Activated T-helper 9 cell treated with anti-CD3 and anti-CD28 coated beads, Interleukin-2, amount 50 U/mL, for 16 hours (primary cell): ENCODE results near the gene MPPED2.

Experiments
- DNase-seq: peaks from one replicate; pipeline ENCODE4 v3.0.0-alpha.2; 2020; ENCODE audit warnings: low read depth

Gene MPPED2

DNA sequence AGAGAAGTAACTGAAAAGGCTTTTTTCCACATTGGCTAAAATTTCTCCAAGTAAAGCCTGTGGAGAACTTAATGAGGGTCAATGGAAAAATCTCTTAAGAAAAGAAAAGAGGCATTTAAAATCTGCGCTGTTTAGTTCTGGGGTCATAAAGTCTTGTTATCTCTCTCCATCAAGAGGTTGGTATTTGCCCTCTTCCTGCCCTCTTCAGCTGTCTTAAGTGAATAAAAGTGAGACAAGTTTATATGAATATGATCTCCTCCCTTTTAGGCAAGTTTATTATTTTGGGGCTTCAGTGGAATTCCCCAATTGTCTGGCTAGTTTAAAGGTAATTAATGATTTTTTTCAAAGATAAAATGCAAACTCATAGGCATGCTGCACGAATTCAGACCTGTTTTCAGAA lies 173.6 kb downstream of the MPPED2 start:
- no peak for DNase-seq

DNA sequence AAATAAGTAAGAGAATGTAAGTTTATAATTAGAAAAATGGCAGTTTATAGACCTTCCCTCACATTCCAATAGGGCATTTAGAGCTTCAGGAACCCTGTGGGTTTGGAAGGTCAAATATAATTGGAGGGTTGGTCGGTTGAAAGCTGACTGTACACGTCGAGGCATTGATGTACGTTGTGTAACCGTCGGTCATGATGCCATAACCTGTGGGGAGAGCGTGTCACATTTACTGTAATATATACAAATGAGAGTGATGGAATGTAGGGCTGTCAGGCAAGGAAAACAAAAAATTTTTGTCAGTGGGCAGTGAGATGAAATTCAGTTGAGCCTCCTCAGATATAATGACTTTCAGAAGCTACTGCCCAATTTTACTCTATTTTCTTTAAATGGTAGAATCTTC lies 174.8 kb downstream of the MPPED2 start:
- no peak for DNase-seq

DNA sequence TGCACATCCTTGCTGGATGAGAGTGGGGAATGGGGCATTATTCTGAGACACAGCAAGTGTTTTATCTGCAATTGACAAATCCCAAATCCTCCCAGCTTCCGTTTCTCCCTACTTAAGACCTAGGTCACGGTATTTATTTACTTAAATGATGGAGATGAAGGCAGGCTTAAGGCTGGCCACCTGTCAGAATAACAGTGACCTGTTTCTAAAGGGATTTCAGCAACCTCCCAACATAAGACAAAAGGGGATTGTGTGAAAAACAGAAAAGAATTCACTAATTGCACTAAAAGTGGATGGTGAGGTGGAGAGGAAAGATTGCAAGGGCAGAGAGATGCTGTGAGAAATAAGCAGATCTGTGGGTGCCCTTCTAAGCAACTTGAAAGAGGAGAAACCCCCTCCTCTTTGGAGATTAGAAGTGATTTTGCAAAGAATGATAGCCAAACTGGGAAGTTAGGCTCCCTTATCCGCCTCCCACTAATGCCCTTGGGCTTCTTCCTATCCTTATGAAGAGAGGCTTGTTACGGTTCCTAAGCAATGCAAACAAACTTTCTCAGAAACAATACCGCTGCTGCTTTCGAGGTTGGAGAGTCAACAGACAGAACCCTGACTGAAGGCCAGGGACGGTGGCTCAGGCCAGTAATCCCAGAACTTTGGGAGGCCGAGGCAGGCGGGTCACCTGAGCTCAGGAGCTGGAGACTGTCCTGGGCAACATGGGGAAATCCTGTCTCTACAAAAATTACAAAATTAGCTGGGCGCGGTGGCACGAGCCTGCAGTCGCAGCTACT lies 179.0 kb downstream of the MPPED2 start:
- no peak for DNase-seq

DNA sequence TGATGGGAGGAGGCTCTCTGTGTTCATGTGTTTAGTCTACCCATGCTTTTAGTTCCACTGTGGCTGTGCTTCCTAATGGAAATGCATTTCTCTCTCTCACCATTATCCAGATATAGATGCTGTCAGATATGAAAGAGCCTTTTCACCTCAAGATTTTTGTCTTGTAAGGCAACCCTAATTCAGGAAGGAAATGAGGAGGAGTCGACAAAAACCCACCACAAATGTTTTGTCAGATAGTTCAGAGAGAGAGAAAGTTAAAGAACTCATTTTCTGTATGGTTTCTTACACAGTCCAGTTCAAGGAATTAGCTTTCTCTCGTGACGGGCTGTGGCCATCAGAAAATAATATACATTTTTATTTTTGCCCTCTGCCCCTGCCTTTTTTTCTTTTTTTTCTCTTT lies 180.8 kb downstream of the MPPED2 start:
- no peak for DNase-seq

DNA sequence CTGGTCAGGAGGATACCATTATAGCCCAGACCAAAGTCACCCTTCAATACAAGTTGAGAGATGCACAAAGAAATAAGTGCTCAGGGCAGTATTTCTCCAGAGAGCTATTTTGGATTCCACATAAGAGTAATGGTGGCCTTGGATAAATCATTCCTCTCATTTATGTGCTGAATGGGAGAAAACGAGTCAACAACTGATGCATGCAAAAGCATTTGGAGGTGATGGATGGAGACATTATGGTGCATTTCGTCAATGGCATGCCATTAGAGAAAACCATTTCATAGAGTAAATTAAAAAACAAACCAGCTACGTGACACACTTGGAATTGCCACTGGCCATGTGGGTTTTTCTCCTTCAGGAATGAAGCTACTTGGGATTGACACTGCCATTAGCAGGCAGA lies 182.0 kb downstream of the MPPED2 start:
- DNase-seq: no peak

DNA sequence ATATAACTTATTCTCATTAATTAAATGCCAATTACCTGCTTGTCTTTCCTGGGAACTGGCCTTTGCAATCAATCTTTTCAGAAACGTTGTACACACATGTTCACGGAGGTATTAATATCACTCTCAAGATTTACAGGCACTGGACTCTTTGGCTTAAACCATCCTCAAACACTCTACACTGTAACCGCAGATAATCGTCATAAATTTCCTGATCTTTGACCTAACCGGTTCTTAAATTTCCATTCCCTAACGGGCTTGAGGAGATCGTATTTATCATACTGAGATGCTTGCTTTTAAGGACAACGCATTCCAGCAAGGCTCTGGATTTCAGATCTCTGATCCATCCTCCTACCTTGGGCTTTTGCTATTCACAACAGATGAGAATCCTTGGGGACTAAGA lies 190.4 kb downstream of the MPPED2 start:
- DNase-seq: no peak

DNA sequence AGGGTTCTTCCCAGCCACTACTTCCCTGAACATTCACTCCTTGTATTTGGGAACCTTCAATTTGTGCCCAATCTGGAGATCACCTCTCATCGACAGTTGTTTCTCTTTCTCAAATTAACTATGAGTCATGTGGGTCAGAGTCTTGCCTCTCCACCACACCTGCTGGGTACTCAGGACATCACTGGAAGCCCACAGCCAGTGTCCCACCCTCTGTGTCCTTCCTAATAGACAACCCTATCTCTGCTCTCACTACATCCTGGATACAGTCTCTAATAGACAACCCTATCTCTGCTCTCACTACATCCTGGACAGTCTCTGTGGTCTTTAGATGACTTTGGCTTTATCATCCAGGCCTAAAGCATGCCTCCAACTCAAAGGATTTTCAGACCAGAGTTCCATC lies 193.1 kb downstream of the MPPED2 start:
- no peak for DNase-seq

DNA sequence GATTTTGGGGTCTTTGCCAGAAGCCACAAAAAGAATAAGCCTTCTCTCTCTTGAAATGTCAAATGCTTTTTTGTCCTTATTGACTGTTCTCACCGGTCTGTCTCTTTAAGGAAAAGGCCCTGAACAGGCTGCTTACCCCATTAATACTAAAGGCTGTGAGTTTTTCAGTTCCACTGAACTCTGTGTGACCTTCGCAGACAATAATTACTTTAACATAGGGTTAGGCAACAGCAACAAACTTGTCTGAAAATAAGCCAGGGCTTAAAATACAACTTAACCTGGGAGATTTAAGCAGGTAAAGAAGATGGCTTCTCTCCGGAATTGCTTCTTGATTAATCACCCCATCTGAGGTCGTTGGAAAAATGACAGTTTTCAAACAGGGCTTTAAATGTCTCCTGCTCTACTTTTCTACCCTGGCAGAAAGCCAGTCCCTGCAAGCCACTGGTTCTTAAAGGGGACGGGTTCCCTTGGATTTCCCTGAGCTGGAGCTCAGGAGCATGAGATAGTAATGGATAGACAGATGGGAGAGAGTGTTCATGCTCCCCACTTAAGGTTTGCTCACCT lies 193.8 kb downstream of the MPPED2 start:
- DNase-seq: no peak

DNA sequence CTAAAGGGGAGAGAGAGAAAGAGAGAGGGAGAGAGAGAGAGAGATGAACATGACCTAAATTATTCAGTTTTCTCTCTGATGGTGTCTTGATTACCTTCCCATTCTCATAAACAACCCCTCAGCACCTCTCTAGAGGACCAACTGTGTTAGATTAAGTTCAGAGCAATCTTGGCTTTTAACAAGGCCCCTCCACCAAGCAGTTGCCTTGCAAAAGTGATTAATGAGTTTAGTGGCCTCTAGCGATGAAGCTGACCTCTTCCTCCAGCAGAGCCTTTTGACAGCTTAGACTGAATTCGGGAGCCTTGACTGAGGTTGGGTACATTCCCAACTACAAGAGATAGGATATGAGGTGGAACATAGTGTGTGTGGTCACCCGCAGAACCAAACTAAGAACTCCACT lies 197.2 kb downstream of the MPPED2 start:
- DNase-seq: no peak

DNA sequence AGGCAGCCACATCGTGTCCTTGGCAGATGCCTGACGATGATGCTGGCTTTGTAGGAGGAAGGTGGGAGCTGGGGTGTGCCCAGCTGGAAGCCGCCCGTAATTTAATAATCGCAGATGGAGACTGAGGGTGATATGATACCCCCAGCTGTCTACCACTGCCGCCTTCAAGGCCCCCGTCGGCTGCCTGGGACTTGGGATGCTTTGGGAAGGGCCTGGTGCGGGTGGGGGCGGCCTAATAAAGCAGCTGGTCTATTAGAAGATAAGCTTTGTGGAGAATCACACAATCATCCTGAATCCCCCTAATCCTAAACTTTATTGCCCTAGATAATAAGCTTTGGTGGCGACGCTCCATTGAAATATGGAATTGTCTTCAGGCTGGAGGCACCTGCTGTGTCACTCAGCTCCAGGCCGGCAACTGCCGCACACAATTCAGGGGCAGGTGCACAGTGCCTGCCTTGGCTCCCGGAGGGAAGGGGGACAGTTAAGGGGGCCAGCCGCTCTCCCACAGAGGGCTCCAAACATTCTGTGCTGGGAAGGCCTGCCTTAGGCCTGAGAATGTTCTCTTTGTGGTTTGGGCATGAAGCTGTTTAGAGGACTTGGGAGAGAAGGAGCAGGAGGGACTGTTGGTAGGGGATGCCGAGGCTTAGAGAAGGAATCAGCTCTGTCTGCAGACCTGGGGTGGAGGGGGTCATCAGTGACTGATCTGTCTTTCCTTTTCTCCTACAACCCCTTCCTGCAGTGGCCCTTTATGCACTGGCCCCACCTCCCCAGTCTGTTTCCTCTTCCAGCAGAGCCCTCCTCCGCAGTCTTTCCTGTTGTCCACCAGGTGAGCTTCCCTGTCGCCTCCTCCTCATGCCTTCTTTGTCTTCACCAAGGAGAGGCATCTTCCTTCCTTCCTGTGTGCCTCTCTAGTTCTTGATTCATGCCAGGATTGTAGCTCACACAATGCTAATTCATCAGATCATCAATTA lies 198.0 kb downstream of the MPPED2 start:
- DNase-seq: no peak

DNA sequence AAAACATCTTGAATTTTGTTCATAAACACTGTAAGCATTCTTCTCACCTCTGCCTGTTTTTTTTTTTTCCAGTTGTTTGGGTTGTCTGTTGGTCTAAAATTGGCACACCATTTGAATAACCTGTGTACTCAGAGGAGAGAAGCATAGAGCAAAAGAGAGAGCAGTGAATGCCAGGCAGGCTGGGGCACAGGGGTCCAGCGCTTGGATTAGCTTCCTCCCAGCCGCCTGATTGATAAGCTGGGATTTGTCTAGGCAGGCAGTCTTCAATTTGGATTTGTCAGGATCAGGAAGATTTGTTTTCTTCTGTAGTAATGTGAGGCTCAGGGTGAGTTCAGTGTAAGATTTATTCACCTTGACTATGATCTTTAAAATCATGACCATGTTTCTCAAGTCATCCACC lies 204.3 kb downstream of the MPPED2 start:
- DNase-seq: no peak

DNA sequence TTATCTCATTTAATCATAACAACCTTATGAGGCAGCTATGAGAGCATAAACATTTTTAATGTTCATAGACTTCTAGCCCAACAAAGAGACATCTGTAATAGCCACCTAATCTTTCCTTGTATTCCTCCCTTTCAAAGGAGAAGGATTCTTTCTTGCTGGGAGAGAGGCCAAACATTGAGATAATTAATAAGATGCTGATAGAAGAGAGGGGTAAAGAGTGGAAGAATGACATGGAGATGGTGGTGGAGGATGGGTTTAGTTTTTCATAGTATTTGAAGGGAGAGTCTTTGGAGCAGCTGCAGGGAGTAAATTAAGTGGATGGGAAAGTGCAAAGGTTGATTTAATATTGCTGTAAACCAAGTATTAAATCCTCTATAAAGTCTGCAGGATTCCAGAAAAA lies 205.3 kb downstream of the MPPED2 start:
- DNase-seq: no peak

DNA sequence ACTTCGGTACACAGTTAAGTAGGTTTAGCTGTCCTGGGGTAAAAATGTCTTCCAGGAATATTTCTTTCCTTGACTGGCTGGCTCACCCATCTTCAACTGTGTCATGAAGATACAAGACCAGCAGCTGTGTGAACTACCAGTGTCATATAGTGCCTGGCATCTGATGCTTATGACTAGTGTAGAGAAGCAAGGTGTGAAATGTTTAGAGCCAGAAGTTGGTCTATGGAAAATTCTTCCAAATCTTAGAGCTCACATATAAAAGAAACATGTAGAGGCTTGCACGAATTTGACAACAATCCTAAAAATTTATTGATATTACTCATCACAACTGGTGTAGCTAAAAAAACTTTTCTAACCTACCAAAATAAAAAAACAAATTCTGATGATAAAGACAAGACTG lies 208.8 kb downstream of the MPPED2 start:
- DNase-seq: no peak

DNA sequence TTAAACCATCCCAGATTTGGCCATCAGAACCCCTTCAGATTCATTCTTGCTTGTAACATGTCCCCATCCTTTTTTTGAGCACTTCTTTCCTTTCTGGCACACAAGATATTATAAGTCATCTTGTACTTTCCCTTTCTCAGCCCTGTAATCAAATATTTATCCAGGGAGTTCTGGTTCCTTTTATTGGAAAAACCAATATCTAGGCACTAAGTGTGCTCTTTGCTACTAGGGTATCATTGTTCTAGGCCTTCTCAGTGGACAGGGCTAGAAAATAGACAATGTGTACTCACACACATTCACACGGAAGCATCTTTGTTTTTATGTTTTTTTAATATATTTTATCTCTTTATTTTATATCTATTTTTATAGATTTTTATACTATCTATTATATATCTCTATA lies 216.0 kb downstream of the MPPED2 start:
- no peak for DNase-seq

DNA sequence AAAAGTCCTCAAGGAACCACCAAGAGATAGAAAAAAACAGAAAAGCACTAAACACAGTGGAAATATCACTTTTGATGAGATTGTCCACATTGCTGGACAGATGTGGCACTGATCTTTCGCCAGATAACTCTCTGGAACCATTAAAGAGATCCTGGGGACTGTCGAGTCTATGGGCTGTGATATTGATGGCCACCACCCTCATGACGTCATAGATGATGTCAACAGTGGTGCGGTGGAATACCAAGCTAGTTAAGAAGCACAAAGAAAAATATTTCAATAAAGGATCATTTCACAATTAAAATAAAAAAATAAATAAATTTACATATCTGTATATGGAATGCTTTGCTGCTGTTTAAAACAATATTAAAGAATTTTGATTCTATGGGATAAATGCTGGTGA lies 217.8 kb downstream of the MPPED2 start:
- no peak for DNase-seq

DNA sequence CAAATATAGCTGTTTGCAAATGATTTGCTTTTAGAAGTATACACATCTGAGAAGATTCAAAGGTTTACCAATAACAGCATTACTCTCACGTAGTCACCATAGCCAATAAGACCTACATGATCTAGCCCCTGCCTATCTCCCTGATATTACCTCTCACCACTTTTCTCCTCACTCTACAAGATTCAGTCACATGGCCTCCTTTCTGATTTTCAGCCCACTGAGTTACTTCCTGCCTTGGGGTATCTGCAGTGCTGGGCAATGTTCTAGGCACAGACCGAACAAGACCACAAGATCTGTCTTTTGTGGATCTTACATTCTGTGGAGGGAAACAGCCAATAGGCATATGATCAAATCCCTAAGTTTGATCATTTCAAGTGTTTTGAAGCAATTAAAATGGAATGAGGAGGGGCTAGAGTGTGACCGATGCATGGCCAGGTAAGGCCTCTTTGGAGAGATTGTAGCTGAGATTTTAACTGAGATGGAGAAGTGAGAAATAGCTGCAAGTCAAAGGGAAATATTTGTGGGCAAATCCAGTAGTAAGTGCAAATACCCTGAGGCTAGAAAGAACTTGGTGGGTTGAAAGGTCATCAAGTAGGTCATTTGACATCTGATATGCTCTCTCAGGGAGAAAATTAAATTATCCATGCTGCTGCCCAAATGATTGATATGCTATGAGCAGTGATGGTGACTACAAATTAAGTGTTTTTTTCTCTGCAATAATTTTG lies 220.2 kb downstream of the MPPED2 start:
- DNase-seq: no peak

DNA sequence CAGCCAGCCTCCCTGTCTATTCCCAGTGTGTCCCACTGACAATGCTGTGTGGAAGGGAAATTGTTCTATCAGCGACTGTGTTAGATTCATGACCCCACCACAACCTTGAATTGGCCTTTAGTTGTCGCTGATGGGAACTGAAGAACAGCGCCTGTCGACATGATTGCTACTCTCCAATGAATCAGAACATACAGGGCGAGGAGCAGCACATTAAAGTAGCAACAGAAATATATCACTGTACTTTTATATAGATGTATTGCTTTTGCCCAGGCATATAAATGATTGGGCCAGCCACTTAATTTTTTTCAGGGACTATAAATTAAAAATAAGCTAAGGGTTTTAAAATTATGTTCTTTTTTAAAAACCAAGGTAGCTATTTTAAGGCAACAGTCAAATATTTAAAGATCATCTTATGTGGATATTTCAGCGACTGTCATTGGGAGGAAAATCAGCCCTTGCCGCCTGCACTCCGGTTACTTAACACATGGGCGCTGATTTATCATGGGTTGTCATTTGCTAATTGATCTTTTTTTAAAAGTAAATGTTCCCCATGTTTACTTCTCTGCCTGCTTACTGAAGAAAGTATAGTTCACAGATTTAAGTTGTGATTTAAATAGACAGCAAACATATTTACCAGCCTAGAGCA lies 221.2 kb downstream of the MPPED2 start:
- no peak for DNase-seq

DNA sequence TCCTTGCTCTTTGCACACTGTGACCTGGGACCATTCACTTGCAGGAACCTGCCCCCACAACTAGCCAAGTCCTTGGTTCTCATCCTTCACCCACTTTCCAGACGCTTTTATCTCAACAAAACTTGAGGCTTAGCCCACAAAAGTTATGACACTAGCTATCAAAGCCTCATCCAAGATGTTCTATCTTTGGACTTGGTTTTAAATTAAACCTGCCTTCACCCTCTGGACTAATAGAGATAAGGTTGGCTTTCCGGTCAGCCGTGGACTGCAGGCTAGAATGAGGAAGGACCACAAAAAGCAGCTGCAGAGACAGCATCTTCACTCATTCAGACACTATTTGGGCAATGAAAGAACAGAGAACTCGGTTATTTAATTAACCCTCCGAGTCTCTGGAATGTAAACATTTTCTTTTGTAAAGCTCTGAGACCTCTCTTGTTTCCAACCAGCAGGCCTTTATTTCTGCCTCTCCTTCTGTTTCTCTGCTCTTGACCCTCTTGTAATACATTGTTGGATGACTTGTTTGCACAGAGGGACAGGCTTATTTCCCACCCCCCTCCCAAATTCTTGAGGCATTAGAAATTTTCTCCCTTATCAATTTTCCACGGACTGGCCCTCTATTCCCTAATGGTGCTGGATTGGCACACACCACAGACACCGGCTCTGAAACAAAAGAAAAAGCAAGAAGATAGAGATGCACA lies 221.9 kb downstream of the MPPED2 start:
- DNase-seq: no peak

DNA sequence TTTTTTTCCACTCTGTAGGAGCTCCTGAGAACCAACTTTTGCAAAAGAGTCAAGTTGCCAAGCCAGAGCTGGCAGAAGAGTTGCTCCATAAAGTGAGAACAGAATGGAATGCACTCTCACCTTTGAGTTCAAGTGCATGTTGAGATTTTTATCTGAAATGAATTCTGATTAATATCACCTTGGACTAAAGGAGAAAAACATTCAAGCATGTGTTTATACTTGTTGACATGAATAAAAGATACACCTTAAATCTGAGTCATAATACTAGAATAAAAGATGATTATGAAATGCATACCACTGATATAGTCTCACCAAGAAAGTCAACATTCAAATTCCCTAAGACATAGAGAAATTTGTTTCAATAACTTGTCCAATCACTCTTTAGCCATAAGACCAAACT lies 225.4 kb downstream of the MPPED2 start:
- no peak for DNase-seq
